ENCODE data around the gene ATF7.
"Not testable (repeated sequence)": the region's sequence is repeated elsewhere in the genome, so short reads cannot be mapped to it uniquely, and the experiment has no call there.

The ATF7 gene

DNA sequence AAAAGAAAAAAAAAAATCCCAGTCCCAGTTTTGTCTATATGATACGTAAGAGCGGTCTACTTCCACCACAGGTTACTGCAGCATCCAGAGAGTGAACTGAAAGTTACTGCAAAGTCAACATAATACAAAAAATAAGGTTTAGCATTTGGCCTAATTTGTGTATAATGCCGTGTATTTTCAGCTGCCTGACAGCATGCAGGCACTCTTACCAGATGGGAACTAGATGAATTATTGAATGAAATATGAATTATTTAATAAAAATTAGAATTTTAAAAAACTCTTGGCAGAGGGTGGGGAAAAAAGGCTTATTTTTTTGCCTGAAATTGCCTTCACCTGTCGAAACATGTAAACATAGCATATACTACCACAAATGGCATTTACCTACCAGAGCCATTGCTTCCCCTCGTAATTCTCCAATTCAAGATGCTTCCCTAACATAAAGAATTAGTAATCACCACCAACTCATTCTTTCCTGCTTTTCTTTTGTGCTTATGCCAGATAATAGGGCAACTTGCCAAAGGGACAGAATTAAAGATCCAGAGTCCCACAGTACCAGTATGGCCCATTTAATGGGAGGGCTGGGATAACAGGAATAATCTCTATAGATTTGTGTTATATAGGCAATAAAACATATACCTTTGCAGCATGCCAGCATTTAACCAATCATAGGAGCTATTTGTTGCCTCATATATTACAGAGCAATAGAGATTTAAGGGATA is 31.1 kb downstream of the ATF7 start:
- no peak for FAIRE-seq

DNA sequence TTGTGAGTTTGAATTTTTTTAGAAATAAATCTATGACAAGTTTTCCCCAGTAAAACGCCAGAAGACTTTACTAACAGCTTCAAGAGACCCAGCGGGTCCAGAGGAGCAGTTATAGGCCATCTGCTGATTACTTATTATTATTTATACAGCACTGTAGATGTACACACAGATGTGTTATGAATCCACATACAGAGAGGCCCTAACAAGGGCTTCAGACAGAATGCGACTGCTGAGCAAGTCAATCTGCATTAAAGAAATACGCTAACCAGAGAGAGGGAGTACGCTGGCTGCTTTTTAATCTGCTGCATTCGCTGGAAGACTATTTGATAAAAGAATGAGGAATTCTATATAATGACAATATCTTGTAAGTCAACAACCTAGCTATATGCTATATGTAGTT is 32.5 kb downstream of the ATF7 start:
- FAIRE-seq, result no peak

DNA sequence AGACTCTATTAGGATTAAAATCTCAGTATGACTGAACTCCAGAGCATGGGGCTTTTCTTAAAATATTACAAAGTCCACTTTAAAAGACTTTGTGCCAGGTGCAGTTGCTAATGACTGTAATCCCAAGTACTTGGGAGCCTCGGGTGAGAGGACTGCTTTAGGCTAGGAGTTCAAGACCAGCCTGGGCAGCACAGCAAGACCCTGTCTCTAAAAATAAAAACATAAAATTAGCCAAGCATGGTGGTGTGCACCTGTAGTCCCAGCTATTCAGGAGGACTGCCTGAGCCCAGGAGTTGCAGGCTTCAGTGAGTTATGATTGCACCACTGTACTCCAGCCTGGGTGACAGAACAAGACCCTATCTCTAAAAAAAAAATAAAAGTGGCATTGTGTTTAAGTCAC is 33.2 kb downstream of the ATF7 start:
- no peak for FAIRE-seq

DNA sequence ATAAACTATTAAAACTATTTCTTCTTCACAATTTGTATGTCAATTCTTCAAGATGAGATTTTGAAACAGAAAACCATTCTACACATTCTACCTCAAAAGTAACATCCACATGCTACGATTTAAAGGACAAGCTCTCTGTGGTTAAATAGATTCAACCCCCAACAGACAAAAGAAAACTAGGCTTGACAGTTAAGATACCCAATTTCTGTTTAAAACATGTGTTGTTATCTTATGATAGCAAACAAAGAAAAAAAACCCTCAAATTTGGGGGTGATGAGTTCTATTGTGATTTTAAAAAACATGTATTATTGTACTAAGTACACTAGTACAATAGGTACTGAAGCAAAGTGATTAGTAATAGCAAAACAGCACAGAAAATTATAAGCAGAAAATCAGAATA is 33.8 kb downstream of the ATF7 start:
- FAIRE-seq, result no peak

DNA sequence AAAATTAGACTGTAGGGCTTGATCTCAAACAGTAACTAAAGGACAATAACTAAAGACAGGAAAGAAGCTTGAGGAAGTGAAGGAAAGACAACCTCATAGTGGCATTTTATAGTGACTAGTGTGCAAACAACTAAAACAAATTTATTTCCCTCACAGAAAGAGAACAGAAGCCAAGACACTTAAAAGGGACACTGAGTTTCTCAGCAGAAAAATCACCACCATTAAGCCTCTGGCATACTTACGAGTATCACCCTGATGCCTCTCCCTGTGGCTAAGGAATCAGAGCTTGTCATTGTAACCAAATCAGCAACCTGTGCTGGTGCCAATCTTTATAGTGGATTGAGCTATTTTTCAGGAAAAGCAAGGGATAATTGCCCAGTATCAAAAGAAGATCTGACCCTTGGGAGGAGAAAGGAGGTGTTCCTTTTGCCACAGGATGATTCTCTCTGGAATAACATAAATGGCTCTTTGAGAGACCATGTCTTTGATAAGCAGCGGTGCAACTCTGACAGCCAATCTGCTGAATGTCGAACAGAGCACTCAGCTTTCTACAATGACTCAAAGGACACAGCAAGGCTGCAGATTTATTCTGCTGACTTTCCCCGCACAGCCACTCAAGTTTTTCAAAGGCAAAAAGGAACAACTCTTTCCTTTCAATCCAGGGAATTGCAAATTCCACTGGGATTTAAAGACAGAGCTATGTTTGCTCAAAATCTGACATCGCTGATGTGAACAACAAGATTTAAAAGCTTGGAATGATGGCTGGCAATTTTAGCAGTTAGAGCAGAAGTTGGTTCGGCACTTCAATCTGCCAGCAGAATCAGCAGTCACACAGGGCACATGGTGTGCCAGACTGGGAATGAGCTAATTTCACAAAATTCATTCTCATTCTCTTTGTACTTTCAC is 34.6 kb downstream of the ATF7 start:
- no peak for FAIRE-seq

DNA sequence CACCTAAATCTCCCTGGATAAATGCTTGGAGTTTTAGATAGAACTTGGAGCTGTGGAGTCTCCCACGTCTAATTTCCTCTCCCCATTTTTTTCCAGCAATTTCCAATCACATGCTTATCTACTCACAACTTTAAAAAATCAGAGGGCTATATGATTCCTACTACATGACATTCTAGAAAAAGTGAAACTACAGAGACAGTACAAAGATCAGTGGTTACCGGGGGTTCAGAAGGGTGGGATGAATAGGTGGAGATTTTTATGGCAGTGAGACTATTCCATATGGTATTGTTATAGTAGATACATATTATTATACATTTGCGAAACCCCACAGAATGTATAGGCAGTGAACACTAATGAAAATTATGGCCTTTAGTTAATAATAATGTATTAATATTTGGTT is 35.5 kb downstream of the ATF7 start:
- FAIRE-seq, result no peak

DNA sequence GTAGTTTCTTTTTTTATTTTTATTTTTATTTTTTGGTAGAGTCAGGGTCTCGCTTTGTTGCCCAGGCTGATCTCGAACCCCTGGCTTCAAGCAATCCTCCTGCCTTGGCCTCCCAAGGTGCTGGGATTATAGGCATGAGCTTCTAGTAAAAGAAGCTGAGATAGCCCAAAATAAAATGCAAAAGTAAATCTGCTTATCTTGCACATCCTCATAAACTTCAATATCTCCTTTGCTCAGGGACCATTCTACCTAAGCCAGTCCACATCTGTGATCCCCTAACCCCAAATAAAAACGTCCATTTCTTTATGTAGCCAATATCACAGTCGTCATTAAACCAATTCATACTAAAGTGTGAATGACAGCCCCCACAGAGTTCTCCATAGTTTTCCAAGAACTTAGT is 36.3 kb downstream of the ATF7 start:
- FAIRE-seq, result no peak

DNA sequence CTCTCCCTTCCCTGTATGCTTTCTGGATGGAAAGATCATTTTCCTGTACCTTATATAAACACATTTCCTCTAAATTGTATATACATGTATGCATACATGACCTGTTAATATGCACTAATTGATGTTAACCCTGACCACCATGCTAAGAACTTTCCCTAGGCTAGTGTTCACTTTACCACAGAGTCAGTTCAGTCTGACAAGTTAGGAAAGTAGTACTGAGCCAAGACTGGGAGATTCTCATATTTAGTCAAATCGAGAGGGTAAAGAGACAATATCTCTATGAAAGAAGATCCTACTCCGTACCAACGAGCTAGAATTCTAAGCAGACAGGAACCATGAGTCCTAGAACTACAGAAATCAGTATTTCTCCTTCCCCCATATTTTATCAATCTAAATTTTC is 36.8 kb downstream of the ATF7 start:
- no peak for FAIRE-seq

DNA sequence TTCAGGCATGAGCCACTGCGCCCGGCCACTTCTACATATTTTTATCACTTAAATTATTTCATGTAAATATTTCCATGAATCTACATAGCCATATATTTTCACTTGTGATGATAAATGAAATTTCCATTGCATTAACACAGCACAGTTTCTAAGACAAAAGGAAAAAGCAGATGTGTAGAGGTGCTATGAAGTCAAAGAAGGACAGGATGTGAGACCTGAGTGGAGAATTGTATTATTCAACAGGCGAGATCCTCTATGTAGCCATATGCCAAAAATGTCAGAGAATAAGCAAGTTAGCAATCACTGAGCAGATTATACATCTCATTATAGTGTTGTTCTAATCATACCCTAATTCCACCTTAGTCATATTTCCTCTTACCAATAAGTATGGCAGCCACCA is 38.1 kb downstream of the ATF7 start:
- FAIRE-seq, result no peak

DNA sequence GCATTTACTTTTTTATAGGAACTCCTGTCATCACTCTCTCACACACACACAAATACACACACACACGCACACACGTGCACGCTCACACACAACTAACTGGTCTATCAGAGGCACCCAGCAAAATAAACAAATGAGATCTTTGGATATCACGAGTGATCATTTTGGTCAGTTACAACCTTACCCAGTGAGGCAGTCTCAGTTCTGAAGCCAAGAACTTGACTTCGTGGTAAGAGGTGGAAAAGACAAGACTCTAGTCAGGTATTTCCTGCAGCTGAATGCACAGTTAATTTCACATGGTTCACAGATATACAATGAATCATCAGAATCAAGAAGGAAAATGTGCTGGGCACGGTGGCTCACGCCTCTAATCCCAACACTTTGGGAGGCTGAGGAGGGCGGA is 39.4 kb downstream of the ATF7 start:
- no peak for FAIRE-seq

DNA sequence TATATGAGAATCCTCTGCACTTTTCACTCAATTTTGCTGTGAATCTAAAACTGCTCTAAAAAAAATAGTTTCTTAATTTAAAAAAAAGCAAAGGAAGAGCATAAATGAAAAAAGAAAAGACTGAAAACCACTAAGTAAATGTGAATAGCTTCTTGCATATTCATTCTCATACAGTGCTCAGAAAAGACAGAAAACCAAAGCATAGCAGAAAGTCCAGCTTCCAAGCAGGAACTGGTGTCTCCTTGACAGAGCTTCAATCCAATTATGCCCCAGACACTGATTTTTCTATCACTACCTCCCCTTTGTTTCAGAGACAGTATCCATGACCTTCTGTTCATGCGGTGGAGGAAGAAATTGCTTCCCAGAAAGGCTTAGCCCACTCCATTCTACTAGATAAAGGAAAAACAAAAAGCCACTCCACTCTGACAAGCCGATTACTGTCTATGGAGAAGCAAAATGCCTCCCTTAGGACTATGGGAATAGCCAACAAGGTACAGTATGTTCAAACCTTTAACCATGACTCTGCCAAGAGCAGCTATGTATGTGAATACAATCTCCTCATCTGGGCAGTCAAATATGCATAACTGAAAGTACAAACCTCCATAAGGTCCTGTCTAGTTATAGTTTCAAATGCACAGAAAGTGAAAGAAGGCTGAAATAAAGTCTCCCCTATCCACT is 40.6 kb downstream of the ATF7 start:
- FAIRE-seq, result no peak

DNA sequence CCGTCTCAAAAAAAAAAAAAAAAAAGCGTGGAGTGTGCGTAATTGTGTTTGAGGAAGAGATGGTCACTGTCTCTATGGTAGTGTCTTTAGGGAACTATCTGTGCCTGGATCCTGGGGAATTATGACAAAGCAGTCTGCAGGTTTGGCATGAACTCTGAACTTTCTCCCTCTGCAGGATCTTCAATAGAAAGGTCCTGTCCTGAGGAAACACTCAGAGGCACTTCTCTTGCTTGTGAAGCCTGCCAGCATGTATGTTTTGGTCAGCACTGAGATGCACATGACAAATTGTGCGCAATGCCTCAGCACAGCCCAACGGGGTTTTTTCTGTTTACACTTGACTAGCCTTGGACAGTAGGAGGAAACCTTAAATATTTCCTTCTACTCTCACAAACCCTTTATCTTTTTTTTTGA is 46.6 kb downstream of the ATF7 start:
- no peak for FAIRE-seq

DNA sequence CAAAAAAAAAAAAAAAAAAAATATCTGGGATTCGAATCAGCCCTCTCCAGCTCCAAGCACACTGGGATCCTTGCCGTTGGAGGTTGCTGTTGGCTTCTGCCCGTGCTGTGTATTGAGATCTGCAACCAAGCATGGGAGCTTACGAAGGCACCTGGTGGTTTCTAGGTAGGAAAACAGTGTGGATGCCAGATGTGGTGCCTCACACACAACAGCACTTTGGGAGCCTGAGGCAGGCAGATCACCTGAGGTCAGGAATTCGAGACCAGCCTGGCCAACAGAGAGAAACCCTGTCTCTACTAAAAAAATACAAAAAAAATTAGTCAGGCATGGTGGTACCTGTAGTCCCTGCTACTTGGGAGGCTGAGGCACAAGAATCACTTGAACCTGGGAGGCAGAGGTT is 47.4 kb downstream of the ATF7 start:
- no peak for FAIRE-seq

DNA sequence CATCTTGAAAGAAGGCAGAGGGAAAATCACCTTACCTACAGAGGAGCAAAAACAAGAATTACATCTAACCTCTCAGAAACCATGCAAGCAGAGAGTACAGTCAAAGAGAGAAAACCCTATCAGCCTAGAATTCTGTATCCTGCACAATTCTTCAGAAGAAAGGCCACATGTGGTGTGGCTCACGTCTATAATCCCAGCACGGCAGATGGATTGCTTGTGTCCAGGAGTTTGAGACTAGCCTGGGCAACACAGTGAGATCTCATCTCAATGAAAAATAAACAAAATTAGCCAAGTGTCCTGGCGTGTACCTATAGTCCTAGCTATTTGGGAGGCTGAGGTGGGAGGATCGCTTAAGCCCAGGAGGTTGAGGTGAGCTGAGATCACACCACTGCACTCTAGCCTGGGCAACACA is 48.2 kb downstream of the ATF7 start:
- FAIRE-seq, result no peak

DNA sequence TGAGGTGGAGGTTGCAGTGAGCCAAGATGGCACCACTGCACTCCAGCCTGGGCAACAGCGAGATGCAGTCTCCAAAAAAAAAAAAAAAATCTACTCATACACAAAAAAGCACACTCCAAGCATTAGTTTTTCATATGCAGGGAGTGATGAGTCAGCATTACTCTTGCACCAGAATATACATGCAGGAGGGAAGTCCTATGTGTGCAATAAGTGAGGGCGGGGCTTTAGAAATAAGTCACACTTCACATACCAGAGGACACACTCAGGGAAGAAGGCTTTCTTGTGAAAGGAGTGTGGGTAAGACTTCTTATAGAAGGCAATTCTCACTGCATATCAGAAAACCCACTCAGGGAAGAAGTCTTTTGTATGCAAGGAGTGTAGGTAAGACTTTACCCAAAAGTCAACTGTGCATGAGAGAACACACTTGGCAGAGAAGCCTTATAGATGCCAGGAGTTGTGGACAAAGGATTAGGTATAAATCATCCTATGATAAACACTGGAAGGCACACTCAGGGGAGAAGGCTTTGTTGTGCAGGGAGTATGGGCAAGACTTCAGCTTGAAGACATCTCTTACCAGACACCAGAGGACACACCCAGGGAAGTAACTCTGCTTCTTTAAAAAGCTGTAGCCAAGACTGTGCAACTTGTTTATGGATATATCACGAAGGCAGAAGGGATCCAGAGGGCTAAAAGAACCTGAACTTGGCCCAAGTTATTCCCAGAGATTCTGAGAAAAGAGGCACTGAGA is 50.5 kb downstream of the ATF7 start:
- FAIRE-seq, result no peak

DNA sequence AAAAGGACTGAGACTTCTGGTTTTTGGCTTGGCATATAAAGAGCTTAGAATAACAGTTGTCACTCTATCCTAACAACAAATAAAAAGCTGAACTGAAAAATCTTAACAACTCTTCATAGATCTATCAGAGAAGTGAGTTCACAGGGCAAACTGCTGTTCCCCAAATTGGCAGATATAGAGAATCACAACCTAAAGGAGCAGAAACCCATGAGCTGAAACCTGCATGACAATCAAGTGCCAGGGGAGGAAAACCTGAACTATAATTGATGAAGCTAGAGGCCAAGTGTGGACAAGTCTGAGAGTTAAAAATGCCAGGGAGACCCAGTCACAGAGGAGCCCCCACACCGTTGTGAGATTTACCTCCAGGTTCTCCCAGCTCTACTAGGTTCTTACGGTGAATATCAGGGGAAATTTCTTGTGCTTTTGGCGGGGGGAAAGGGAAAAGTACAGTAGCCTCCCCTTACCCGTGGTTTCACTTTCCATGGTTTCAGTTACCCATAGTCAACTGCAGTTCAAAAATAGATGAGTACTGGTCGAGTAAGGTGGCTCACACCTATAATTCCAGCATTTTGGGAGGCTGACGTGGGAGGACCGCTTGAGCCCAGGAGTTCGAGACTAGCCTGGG is 53.9 kb downstream of the ATF7 start:
- no peak for FAIRE-seq

DNA sequence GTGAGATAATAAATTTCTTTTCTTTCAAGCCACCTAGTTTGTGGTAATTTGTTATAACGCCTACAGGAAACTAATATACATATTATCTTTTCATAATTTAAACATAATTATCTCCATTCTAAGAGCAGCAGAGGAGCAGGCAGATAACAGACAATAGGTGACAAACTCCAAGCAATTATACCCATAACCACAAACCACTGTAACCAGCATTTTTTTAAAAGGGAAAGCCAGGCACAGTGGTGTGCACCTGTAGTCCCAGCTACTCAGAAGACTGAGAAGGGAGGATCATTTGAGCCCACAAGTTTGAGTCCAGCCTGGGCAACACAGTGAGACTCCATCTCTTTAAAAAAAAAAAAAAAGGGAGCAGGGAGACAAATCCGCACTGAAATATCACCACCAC is 54.9 kb downstream of the ATF7 start:
- FAIRE-seq, result no peak

DNA sequence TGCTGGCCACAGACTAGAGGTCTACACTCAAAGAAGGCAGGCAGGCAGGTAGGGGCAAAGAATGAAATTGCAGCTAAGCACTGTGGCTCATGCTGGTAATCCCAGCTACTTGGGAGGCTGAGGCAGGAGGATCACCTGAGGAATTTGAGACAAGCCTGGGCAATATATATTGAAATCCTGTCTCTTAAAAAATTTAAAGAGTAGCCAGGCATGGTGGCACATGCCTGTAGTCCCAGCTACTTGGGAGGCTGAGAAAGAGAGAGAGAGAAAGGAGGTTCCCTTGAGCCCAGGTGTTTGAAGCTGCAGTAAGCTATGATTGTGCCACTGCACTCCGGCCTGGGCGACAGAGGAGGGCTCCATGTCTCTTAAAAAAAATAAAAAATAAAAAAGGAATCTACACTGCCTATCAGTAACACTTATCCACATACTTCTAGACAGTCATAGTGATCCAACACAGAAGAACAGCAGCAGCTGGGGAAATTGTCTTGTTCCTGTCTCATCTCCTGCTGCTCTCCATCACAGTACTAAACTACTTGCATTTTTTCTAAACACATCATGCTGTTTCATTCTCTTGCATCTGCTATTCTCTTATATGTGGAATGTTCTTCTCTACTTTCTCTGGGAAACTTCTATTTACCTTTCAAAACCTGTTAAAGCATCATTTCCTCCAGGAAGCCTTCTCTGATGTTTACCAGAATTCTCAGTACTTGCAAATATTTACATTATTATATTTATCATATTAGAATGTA is 57.2 kb downstream of the ATF7 start:
- FAIRE-seq, result no peak

DNA sequence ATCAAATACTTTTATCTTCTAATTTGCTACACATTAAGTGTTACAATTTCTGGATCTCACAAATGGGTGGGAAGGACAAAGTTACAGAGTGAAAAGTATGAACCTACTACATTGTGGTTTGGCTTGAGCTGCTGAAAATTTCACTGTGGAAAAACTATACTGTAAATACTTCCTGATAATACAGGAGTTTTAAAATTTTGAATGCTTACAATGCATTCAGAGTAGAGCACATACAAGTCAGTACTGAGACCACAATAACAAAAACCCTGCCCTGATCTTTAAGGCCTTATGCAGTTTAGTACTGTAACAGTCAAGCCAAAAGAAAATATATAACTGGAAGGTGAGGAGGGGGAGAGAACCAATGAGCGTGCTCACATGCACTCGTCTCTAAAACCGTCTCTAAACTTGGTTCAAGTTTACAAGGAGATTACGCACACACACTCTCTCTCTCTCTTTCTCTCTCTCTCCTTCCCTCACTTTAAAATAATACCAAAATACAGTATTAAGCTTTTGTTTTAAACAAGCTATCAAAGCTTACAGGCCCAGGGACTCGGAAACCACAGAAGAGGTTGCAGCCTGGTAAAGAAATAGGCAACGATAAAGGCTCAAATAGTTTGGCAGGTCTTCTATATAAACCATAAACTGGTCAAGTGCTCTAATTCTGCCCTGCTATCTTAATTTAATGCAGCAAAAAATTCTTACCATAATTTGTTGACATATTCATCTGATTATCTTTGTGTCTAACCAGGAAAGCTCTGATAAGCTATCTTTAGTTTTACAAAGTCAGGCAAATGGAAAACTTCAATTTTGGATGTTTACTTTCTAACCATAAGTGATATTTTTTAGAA is 58.0 kb downstream of the ATF7 start:
- FAIRE-seq, result no peak

DNA sequence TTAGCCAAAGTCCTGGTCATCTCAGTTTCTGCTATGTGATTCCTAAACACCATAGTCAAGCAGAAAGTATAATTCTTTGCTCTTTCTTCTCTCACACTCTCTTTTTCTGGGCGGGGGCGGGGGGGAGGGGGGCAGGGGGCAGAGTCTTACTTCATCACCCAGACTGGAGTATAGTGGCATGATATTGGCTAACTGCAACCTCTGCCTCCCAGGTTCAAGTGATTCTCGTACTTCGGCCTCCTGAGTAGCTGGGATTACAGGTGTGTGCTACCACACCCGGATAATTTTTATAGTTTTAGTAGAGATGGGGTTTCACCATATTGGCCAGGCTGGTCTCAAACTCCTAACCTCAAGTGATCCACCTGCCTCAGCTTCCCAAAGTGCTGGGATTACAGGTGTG is 60.8 kb downstream of the ATF7 start:
- FAIRE-seq, result not testable (repeated sequence)

DNA sequence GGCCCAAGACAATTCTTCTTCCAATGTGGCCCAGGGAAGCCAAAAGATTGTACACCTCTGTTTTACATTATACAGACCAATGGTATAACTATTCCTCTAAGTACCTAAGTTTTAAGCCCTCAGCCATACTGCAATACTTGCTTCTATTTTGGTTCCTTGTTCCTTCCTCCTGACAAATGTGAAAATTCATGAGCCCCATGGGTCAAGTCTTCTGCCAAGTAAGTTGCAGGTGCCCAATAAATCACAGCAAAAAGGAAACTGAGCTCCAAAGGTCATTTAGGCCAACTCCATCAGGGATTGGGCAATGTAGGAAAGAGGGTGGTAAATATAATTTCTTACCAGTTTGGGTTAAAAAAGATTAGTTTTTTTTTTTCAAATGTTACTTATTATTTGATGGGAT is 61.2 kb downstream of the ATF7 start:
- FAIRE-seq, result no peak

All from G401.6 (cell line).